Cardiac fibroblast (primary cell): ENCODE measurements around the gene ABCG4.

Experiments used
- DNase-seq, 2 donors: peaks; one replicate each; pipeline versions ENCODE4 v3.0.0 to v3.0.0-alpha.2; 2010; ENCODE audit warnings: low read depth in 2 of 2
- H3K4me3 ChIP-seq, 2 donors: replicated peaks in 1 of 2; 1 replicate in 1 of 2; 2 replicates in 1 of 2; pipeline ENCODE4 v1.5.1; 2011; ENCODE audit warnings: low read depth in 2 of 2, low read length in 2 of 2, mild to moderate bottlenecking in 2 of 2, moderate library complexity in 1 of 2
- CTCF ChIP-seq: IDR thresholded peaks from one replicate; pipeline ENCODE4 v1.5.1; 2011; ENCODE audit warnings: low read depth, mild to moderate bottlenecking, low read length, inconsistent platforms

The ABCG4 gene

GRCh38 chr11:119103793-119104192, 45.1 kb upstream of the ABCG4 start:
- no peak for TF ChIP-seq CTCF
- DNase-seq = no peak

GRCh38 chr11:119106564-119107537, 42.0 kb upstream of the ABCG4 start, which contains the start of gene C2CD2L:
C2CD2L (plus strand) TSS chr11:119107344; CDS start chr11:119107742, 398 bp downstream.
- no peak for TF ChIP-seq CTCF
- DNase-seq = peak; percentile 90 to 93
- peak within 1 kb of the TSS; percentile 86 to 87 for H3K4me3 ChIP-seq

More at GRCh38 chr11:119103793-119104192, 45.1 kb upstream of the ABCG4 start:
- no peak overlapping the region for H3K4me3 ChIP-seq

- H3K4me3 ChIP-seq = peak overlapping the region; percentile 86 to 87
- DNase-seq = no peak
- no peak for TF ChIP-seq CTCF
Measured at GRCh38 chr11:119107538-119108145, 41.2 kb upstream of the ABCG4 start.

GRCh38 chr11:119108146-119108856, 40.6 kb upstream of the ABCG4 start:
- DNase-seq = peak; percentile 33 to 46
- peak overlapping the region; percentile 86 to 87 for H3K4me3 ChIP-seq
- no peak for TF ChIP-seq CTCF

- DNase-seq = no peak
- no peak for TF ChIP-seq CTCF
- H3K4me3 ChIP-seq = peak overlapping the region; percentile 86 to 87
Measured at GRCh38 chr11:119108857-119109221, 40.0 kb upstream of the ABCG4 start.

GRCh38 chr11:119109843-119110242, 39.0 kb upstream of the ABCG4 start:
- TF ChIP-seq CTCF = no peak
- no peak overlapping the region for H3K4me3 ChIP-seq

More at GRCh38 chr11:119109843-119110242, 39.0 kb upstream of the ABCG4 start:
- no peak for DNase-seq
